ENCODE results near the gene TTYH3. TPM values are rescaled to one million over a fixed set of nuclear protein-coding genes. Genes with fewer than 3 reads are reported as not detected.

Gene TTYH3
- total and polyA plus RNA-seq, 2 of the 8 experiments (the other 6 are each of a cell fraction or from before 2014, with no cell fraction given) = 66.2 to 169 TPM

GRCh38 chr7:2662273-2663120 lies 30.7 kb downstream of the TTYH3 start (continued):
- TF ChIP-seq USF2 (IDR thresholded peaks at IDR 0.05; ENCODE audit: low read length) = no peak

All from H1 (cell line).